Kidney (tissue), 14 donors: Measurements from ENCODE around the gene POLD1. TPM values are rescaled to one million over a fixed set of nuclear protein-coding genes. Genes with fewer than 3 reads are reported as not detected.

ENCODE experiments used
- DNase-seq, 5 donors: peaks; one replicate each; pipeline ENCODE4 v3.0.0-alpha.2; 2013 to 2020
- FAIRE-seq: peaks from 2 replicates; lab custom pipeline; 2012; peaks lifted over from hg19 to GRCh38; lab: Jason Lieb, UNC
- H3K27ac ChIP-seq, 2 donors: one replicate each; pipeline ENCODE4 v1.7.0; 2013; ENCODE audit warnings: low read depth in 2 of 2, low read length in 2 of 2, inconsistent platforms in 1 of 2
- H3K27me3 ChIP-seq: one replicate; pipeline ENCODE4 v1.7.1; 2013; ENCODE audit warnings: low read length, inconsistent platforms; ENCODE audit not compliant: control insufficient read depth, insufficient read depth
- H3K36me3 ChIP-seq, 3 donors: one replicate each; pipeline versions ENCODE4 v1.7.0 to v1.7.1; 2013; ENCODE audit warnings: low read length in 3 of 3, control low read depth in 1 of 3, inconsistent platforms in 1 of 3; ENCODE audit not compliant: insufficient read depth in 3 of 3, control insufficient read depth in 2 of 3
- H3K4me1 ChIP-seq, 3 donors: one replicate each; pipeline versions ENCODE4 v1.7.0 to v1.7.1; 2013; ENCODE audit warnings: low read length in 3 of 3, inconsistent platforms in 1 of 3, low read depth in 1 of 3; ENCODE audit not compliant: control insufficient read depth in 2 of 3, insufficient read depth in 2 of 3
- H3K4me3 ChIP-seq, 3 donors: one replicate each; pipeline versions ENCODE4 v1.7.0 to v1.8.1; 2013; ENCODE audit warnings: low read length in 3 of 3, control low read depth in 1 of 3, inconsistent platforms in 1 of 3
- H3K9ac ChIP-seq, 3 donors: one replicate each; pipeline versions ENCODE4 v1.7.0 to v1.7.1; 2013; ENCODE audit warnings: low read length in 3 of 3, control low read depth in 1 of 3, inconsistent platforms in 1 of 3
- H3K9me3 ChIP-seq, 3 donors: one replicate each; pipeline versions ENCODE4 v1.7.0 to v1.7.1; 2013; ENCODE audit warnings: low read length in 3 of 3, control low read depth in 1 of 3, inconsistent platforms in 1 of 3; ENCODE audit not compliant: control insufficient read depth in 2 of 3, insufficient read depth in 1 of 3
- CTCF ChIP-seq: IDR thresholded peaks from 3 replicates; pipeline ENCODE4 v1.5.1; 2012; ENCODE audit warnings: mild to moderate bottlenecking, moderate library complexity, borderline replicate concordance; ENCODE audit not compliant: insufficient read depth; ENCODE audit errors: extremely low read depth
- intact Hi-C: fragments of 100-400 bp; cut with DNase I; formaldehyde crosslinking; loops from one replicate; pipeline ENCODE4 v1.11.1; 2022
- polyA plus RNA-seq: library from polyadenylated mRNA; stranded (reverse); fragments of 350-450 nt; fragmentation: Illumina TruSeq; extraction: RNeasy Lipid Tissue Mini Kit (QIAGEN cat#74804); gene quantifications from one replicate; pipeline ENCODE4 v1.2.3, GENCODE V29; 2014; ENCODE audit warnings: low read depth, low replicate concordance; ENCODE audit not compliant: insufficient read depth
- total RNA-seq: library from RNA; stranded (reverse); fragmentation: NEBNext Ultra II Directional; extraction: Animal tissue kit (Norgen Biotek cat#: 25700); gene quantifications from one replicate; pipeline ENCODE4 v1.2.1, GENCODE V29; 2021
- donor health status: control.
- donor health status: control.
- donor health status: control.
- donor health status: control.
- donor health status: control.
- donor health status: DM: yes; HTN: yes; CAD: no.
- donor health status: Normal renal cell carcinoma (clear cell type).

Gene POLD1
- total and polyA plus RNA-seq, 2 donors from 2014 or later, result 17.8 to 22.1 TPM

- TF ChIP-seq CTCF, result no peak
- no peak within 1 kb of the TSS for H3K4me3 ChIP-seq
- intact Hi-C loops, result no loop called here
- no peaks in the 10 kb centered on the region for H3K36me3 ChIP-seq
- no peaks in the 10 kb centered on the region for H3K4me1 ChIP-seq
- peaks cover 5% of the 10 kb centered on the region for H3K27me3 ChIP-seq
- no peaks in the 10 kb centered on the region for H3K9me3 ChIP-seq
- peak in 1 of 5 donors; percentile 50 for DNase-seq
- no peak within 1 kb of the TSS for H3K27ac ChIP-seq
- no peak for FAIRE-seq
- no peak within 1 kb of the TSS for H3K9ac ChIP-seq
Observed at GRCh38 chr19:50418176-50419021, 34.3 kb downstream of the POLD1 start, which contains the start of gene SPIB. Gene SPIB, plus strand, starts transcription at chr19:50418938. Its CDS starts 25 bp downstream, at chr19:50418963.

- TF ChIP-seq CTCF, result no peak
- intact Hi-C loops, result no loop called here
- no peak overlapping the region for H3K27ac ChIP-seq
- H3K9me3 ChIP-seq, result no peaks in the 10 kb centered on the region
- no peaks in the 10 kb centered on the region for H3K36me3 ChIP-seq
- no peaks in the 10 kb centered on the region for H3K4me1 ChIP-seq
- H3K27me3 ChIP-seq, result peaks cover 5% of the 10 kb centered on the region
- no peak for FAIRE-seq
- no peak overlapping the region for H3K9ac ChIP-seq
- DNase-seq, result no peak
- H3K4me3 ChIP-seq, result no peak overlapping the region
Observed at GRCh38 chr19:50419022-50419579, 35.0 kb downstream of the POLD1 start.

- no peak for TF ChIP-seq CTCF
- Histone ChIP-seq H3K27me3 (peaks cover 5% of the 10 kb centered on the region), H3K9me3 (no peaks in the 10 kb centered on the region), H3K9ac (no peak overlapping the region), H3K27ac (no peak overlapping the region), H3K4me3 (no peak overlapping the region), H3K36me3 (no peaks in the 10 kb centered on the region), H3K4me1 (no peaks in the 10 kb centered on the region)
- no peak for FAIRE-seq
- intact Hi-C loops, result no loop called here
- peak in 1 of 5 donors; percentile 37 for DNase-seq
Observed at GRCh38 chr19:50419580-50420035, 35.5 kb downstream of the POLD1 start.
